Neural progenitor cell (in vitro differentiated cells): ENCODE data around the gene KIF26B. TPM values are rescaled to one million over a fixed set of nuclear protein-coding genes. Genes with fewer than 3 reads are reported as not detected.

ENCODE experiments used
- DNase-seq: peaks from one replicate; pipeline ENCODE4 v3.0.0-alpha.2; 2016; ENCODE audit warnings: low spot score
- H2AFZ ChIP-seq: fragments of 200-600 bp; sonication (generic); replicated peaks from 2 replicates; pipeline ENCODE4 v1.6.1; 2016; ENCODE audit warnings: antibody characterized with exemption
- H3F3A ChIP-seq: fragments of 200-600 bp; sonication (generic); 2 replicates; pipeline ENCODE4 v1.6.1; 2016; ENCODE audit warnings: antibody characterized with exemption, low read depth
- H3K27ac ChIP-seq: fragments of 200-600 bp; sonication (generic); 2 replicates; pipeline ENCODE4 v1.5.1; 2016; ENCODE audit warnings: mild to moderate bottlenecking
- H3K27me3 ChIP-seq: fragments of 200-600 bp; sonication (generic); 2 replicates; pipeline ENCODE4 v1.6.1; 2016; ENCODE audit warnings: mild to moderate bottlenecking, moderate library complexity
- H3K36me3 ChIP-seq: fragments of 200-600 bp; sonication (generic); 2 replicates; pipeline ENCODE4 v1.5.1; 2016
- H3K4me1 ChIP-seq: fragments of 200-600 bp; sonication (generic); 2 replicates; pipeline ENCODE4 v1.6.1; 2016; ENCODE audit warnings: mixed run types
- H3K4me2 ChIP-seq: fragments of 200-600 bp; sonication (generic); 2 replicates; pipeline ENCODE4 v1.6.1; 2016
- H3K4me3 ChIP-seq: fragments of 200-600 bp; sonication (generic); 2 replicates; pipeline ENCODE4 v1.5.1; 2016
- H3K79me2 ChIP-seq: fragments of 200-600 bp; sonication (generic); 2 replicates; pipeline ENCODE4 v1.6.1; 2016; ENCODE audit warnings: low read depth
- H3K9ac ChIP-seq: fragments of 200-600 bp; sonication (generic); 2 replicates; pipeline ENCODE4 v1.6.1; 2016
- H3K9me3 ChIP-seq: fragments of 200-600 bp; sonication (generic); 2 replicates; pipeline ENCODE4 v1.5.1; 2016; ENCODE audit warnings: low read depth
- H4K20me1 ChIP-seq: fragments of 200-600 bp; sonication (generic); 2 replicates; pipeline ENCODE4 v1.6.1; 2016; ENCODE audit warnings: low read depth
- H3K27ac Mint-ChIP-seq: 3 replicates; pipeline ENCODE4 v1.8.0; 2021; ENCODE audit warnings: mixed read lengths
- H3K27me3 Mint-ChIP-seq: 2 replicates; pipeline ENCODE4 v1.8.0; 2022; ENCODE audit warnings: low read depth, mild to moderate bottlenecking, inconsistent platforms, moderate library complexity, mixed read lengths; ENCODE audit not compliant: insufficient read depth
- H3K36me3 Mint-ChIP-seq: 3 replicates; pipeline ENCODE4 v1.8.0; 2021; ENCODE audit warnings: mixed read lengths
- H3K4me1 Mint-ChIP-seq: 3 replicates; pipeline ENCODE4 v1.8.0; 2021; ENCODE audit warnings: mixed read lengths
- H3K4me3 Mint-ChIP-seq: 3 replicates; pipeline ENCODE4 v1.8.0; 2021; ENCODE audit warnings: mild to moderate bottlenecking, moderate library complexity, mixed read lengths
- H3K9me3 Mint-ChIP-seq: 3 replicates; pipeline ENCODE4 v1.8.0; 2020; ENCODE audit warnings: mixed read lengths
- EZH2 ChIP-seq: fragments of 200-600 bp; sonication (generic); IDR thresholded peaks from 2 replicates; pipeline ENCODE4 v1.6.1; 2017; ENCODE audit warnings: antibody characterized with exemption, mild to moderate bottlenecking, moderate library complexity
- EZH2phosphoT487 ChIP-seq: fragments of 200-600 bp; sonication (generic); IDR thresholded peaks from 2 replicates; pipeline ENCODE4 v1.6.1; 2017; ENCODE audit warnings: antibody characterized with exemption
- total RNA-seq: library from RNA; depleted of rRNA; stranded (reverse); fragments of >200 nt; gene quantifications from 2 replicates; pipeline ENCODE4 v1.2.3, GENCODE V29; 2015; ENCODE audit warnings: low replicate concordance
- TF ChIP-seq, protein P1 (sequence below): fragments of 200-600 bp; sonication (generic); IDR thresholded peaks from 2 replicates; pipeline ENCODE4 v1.5.1; 2017; ENCODE audit warnings: antibody characterized with exemption, mild to moderate bottlenecking

Gene KIF26B
- total RNA-seq, 1 donor from 2014 or later: 0.47 TPM

DNA sequence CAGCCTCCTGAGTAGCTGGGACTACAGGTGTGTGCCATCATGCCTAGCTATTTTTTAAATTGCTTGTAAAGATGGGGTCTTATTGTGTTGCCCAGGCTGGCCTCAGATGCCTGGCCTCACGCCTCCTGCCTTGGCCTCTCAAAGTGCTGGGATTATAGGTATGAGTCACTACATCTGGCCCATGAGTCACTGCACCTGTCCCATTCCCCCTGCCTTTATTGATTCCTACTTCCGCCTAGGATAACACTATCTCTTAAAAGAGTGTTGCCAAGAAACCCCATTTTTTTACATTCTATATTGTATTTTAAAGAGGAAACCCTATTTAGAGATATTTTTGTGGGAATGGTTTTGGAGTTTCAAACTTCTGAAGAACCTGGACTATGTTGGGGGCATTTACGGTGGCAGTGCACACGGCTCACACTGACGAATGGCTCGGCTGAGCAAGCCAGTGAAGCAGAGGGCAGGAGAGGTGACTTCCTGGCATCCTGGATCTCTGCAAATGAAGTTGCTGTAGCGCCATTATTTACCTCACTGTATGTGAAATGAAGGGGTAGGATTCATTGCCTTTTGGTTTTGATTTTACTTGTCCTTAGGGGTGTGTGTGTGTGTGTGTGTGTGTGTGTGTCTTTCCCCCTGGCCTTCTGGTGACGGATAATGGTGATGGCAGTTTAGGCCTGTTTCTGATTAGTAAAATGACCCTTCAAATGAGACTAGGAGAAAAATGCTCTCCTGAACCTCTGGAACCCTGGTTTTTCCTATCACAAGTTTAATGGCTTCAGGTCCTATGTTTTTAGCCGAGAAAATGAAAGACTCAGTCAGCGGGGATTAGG is 22.5 kb downstream of the KIF26B start:
- no peaks in the 10 kb centered on the region for H3K27me3 ChIP-seq
- H3K36me3 ChIP-seq: no peaks in the 10 kb centered on the region
- H2AFZ ChIP-seq: no peak overlapping the region
- Mint-ChIP-seq H3K27me3 (peaks cover 8% of the 10 kb centered on the region), H3K4me3 (no peak overlapping the region), H3K27ac (peak overlapping the region; percentile 31), H3K9me3 (no peaks in the 10 kb centered on the region), H3K4me1 (peaks cover 38% of the 10 kb centered on the region), H3K36me3 (no peaks in the 10 kb centered on the region)
- peaks cover 13% of the 10 kb centered on the region for H3F3A ChIP-seq
- peaks cover 17% of the 10 kb centered on the region for H3K4me1 ChIP-seq
- H3K4me2 ChIP-seq: no peak overlapping the region
- no peaks in the 10 kb centered on the region for H3K79me2 ChIP-seq
- no peak for TF ChIP-seq EZH2
- H3K9me3 ChIP-seq: no peaks in the 10 kb centered on the region
- H3K4me3 ChIP-seq: no peak overlapping the region
- no peak for DNase-seq
- H4K20me1 ChIP-seq: no peaks in the 10 kb centered on the region
- no peak overlapping the region for H3K9ac ChIP-seq
- H3K27ac ChIP-seq: no peak overlapping the region

DNA sequence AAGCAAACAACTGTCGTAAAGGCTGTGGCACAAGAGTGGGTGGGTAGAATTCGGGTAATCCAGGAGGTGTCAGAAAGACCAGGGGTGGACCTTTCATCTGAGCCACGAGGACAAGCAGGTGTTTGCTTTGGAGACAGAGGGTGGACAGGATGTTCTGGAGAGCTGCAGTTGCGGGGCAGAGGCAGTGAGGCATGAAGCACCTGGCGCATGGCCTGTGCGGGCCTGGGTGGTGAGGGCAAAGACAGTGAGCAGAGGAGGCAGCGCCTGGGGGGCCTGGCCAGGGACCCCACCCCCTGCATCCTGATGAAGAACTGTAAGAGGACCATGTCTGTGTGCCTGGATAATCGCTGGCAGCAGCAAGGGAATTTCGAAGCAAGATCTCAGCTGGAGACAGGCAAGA is 24.9 kb downstream of the KIF26B start:
- H3K27me3 Mint-ChIP-seq: peaks cover 6% of the 10 kb centered on the region
- no peak overlapping the region for H2AFZ ChIP-seq
- TF ChIP-seq EZH2phosphoT487: no peak
- TF ChIP-seq, protein P1, sequence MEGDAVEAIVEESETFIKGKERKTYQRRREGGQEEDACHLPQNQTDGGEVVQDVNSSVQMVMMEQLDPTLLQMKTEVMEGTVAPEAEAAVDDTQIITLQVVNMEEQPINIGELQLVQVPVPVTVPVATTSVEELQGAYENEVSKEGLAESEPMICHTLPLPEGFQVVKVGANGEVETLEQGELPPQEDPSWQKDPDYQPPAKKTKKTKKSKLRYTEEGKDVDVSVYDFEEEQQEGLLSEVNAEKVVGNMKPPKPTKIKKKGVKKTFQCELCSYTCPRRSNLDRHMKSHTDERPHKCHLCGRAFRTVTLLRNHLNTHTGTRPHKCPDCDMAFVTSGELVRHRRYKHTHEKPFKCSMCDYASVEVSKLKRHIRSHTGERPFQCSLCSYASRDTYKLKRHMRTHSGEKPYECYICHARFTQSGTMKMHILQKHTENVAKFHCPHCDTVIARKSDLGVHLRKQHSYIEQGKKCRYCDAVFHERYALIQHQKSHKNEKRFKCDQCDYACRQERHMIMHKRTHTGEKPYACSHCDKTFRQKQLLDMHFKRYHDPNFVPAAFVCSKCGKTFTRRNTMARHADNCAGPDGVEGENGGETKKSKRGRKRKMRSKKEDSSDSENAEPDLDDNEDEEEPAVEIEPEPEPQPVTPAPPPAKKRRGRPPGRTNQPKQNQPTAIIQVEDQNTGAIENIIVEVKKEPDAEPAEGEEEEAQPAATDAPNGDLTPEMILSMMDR: no peak
- TF ChIP-seq EZH2: no peak
- no peak overlapping the region for H3K9ac ChIP-seq
- H4K20me1 ChIP-seq: no peaks in the 10 kb centered on the region
- H3K27ac Mint-ChIP-seq: peak overlapping the region; percentile 84
- peak overlapping the region; percentile 60 for H3K4me2 ChIP-seq
- no peaks in the 10 kb centered on the region for H3K79me2 ChIP-seq
- H3K4me1 ChIP-seq: peaks cover 17% of the 10 kb centered on the region
- no peaks in the 10 kb centered on the region for H3K9me3 ChIP-seq
- H3F3A ChIP-seq: peaks cover 13% of the 10 kb centered on the region
- H3K4me3 Mint-ChIP-seq: no peak overlapping the region
- no peak overlapping the region for H3K4me3 ChIP-seq
- H3K27me3 ChIP-seq: no peaks in the 10 kb centered on the region
- H3K4me1 Mint-ChIP-seq: peaks cover 49% of the 10 kb centered on the region
- H3K9me3 Mint-ChIP-seq: no peaks in the 10 kb centered on the region
- no peak for DNase-seq
- H3K27ac ChIP-seq: no peak overlapping the region
- H3K36me3 ChIP-seq: no peaks in the 10 kb centered on the region
- no peaks in the 10 kb centered on the region for H3K36me3 Mint-ChIP-seq

DNA sequence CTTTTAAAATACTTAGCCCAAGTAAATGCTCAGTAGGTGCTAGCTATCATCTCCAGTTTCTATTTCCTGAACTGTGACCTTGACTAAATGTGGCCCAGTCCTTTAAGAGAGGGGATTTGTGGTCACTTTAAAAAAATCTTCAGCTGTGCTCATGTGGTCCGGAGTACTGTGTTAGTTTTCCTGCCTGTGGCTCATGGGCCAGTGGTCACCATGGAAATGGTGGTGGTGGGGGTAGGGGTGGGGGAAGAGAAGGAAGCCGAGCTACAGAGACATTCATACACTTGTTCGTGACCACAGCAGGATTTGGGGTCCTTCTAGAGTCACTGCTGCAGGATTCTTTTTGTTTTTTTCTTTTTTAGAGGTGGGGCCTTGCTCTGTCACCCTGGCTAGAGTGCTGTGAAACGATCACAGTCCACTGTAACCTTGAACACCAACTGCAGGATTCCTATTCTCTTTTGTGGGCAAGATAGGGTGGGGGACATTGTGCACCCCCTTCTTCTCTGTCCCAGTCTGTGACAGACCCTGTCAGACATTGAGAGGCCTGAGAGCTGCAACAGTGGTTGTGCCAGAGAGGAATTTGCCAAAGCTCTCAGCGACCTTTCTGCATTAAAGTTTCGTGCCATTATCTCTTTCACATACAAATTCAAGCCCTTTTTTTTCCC is 25.8 kb downstream of the KIF26B start:
- DNase-seq: no peak
- no peaks in the 10 kb centered on the region for H3K36me3 ChIP-seq
- TF ChIP-seq, protein P1: no peak
- TF ChIP-seq EZH2 (no peak), EZH2phosphoT487 (no peak)
- no peak overlapping the region for H3K9ac ChIP-seq
- Mint-ChIP-seq H3K36me3 (no peaks in the 10 kb centered on the region), H3K9me3 (no peaks in the 10 kb centered on the region), H3K27ac (peak overlapping the region; percentile 96), H3K27me3 (peaks cover 6% of the 10 kb centered on the region), H3K4me1 (peaks cover 52% of the 10 kb centered on the region), H3K4me3 (peak overlapping the region; percentile 74)
- peak overlapping the region; percentile 17 for H3K27ac ChIP-seq
- H3K4me2 ChIP-seq: peak overlapping the region; percentile 60
- H3K9me3 ChIP-seq: no peaks in the 10 kb centered on the region
- H3K27me3 ChIP-seq: no peaks in the 10 kb centered on the region
- no peaks in the 10 kb centered on the region for H3K79me2 ChIP-seq
- no peak overlapping the region for H3K4me3 ChIP-seq
- H3K4me1 ChIP-seq: peaks cover 17% of the 10 kb centered on the region
- H3F3A ChIP-seq: peaks cover 13% of the 10 kb centered on the region
- H4K20me1 ChIP-seq: no peaks in the 10 kb centered on the region
- no peak overlapping the region for H2AFZ ChIP-seq

DNA sequence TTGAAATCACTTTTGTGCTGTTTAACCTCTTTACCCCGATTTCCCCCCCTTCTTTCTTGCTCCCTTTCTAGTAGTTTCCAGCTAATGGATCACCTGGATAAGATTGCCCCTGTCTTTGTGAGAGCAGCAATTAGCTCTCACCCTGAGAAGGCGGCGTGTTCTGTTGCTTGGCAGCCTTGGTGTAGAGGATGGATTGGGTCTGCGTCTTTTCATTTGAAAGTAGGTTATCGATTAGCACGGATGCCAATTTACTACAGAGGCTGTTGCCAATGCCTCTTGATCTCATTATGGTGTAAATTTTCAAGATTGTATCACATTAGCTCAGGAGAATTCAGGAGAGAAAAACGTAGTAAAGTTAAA is 26.4 kb downstream of the KIF26B start:
- H2AFZ ChIP-seq: no peak overlapping the region
- Mint-ChIP-seq H3K9me3 (no peaks in the 10 kb centered on the region), H3K4me1 (peaks cover 52% of the 10 kb centered on the region), H3K4me3 (peak overlapping the region; percentile 74), H3K36me3 (no peaks in the 10 kb centered on the region), H3K27me3 (peaks cover 8% of the 10 kb centered on the region), H3K27ac (peak overlapping the region; percentile 96)
- H3K4me1 ChIP-seq: peaks cover 17% of the 10 kb centered on the region
- peaks cover 13% of the 10 kb centered on the region for H3F3A ChIP-seq
- TF ChIP-seq, protein P1: no peak
- no peak for TF ChIP-seq EZH2phosphoT487
- no peaks in the 10 kb centered on the region for H3K9me3 ChIP-seq
- peak overlapping the region; percentile 60 for H3K4me2 ChIP-seq
- DNase-seq: peak; percentile 34
- peak overlapping the region; percentile 17 for H3K27ac ChIP-seq
- H4K20me1 ChIP-seq: no peaks in the 10 kb centered on the region
- H3K27me3 ChIP-seq: no peaks in the 10 kb centered on the region
- H3K4me3 ChIP-seq: no peak overlapping the region
- no peaks in the 10 kb centered on the region for H3K36me3 ChIP-seq
- H3K9ac ChIP-seq: no peak overlapping the region
- no peaks in the 10 kb centered on the region for H3K79me2 ChIP-seq
